Lower lobe of right lung (tissue), 2 donors: Measurements from ENCODE around the gene TMEM131L. TPM values are rescaled to one million over a fixed set of nuclear protein-coding genes. Genes with fewer than 3 reads are reported as not detected.

Experiments
- ATAC-seq, 2 donors: fragments of 200-7000 bp; cut with Tn5 transposase; one replicate each; pipeline ENCODE4 v1.9.1; 2020 to 2022; ENCODE audit warnings: mild to moderate bottlenecking in 2 of 2, moderate library complexity in 2 of 2
- DNase-seq: peaks from one replicate; pipeline ENCODE4 v3.0.0-alpha.2; 2020
- H3K27ac ChIP-seq: fragments of 200-600 bp; one replicate; pipeline ENCODE4 v1.8.0; 2022
- H3K27me3 ChIP-seq: fragments of 200-600 bp; one replicate; pipeline ENCODE4 v1.8.0; 2022; ENCODE audit warnings: low read depth
- H3K36me3 ChIP-seq: fragments of 200-600 bp; one replicate; pipeline ENCODE4 v1.8.0; 2022; ENCODE audit warnings: mild to moderate bottlenecking
- H3K4me1 ChIP-seq: fragments of 200-600 bp; one replicate; pipeline ENCODE4 v1.8.0; 2022
- H3K4me3 ChIP-seq: fragments of 200-600 bp; one replicate; pipeline ENCODE4 v1.8.0; 2022; ENCODE audit warnings: mild to moderate bottlenecking
- H3K9me3 ChIP-seq: fragments of 200-600 bp; one replicate; pipeline ENCODE4 v1.8.0; 2022
- intact Hi-C: fragments of 100-400 bp; cut with DNase I; formaldehyde crosslinking; loops from one replicate; pipeline ENCODE4 v1.11.0; 2022
- total RNA-seq: library from RNA; stranded (reverse); fragmentation: NEBNext Ultra II Directional; extraction: Animal tissue kit (Norgen Biotek cat#: 25700); gene quantifications from one replicate; pipeline ENCODE4 v1.2.1, GENCODE V29; 2021
- TF ChIP-seq, protein P1 (sequence below): fragments of 200-600 bp; IDR thresholded peaks from one replicate; pipeline ENCODE4 v1.8.0; 2022; ENCODE audit warnings: antibody characterized with exemption, mild to moderate bottlenecking
- donor health status: DM: no; HTN: yes; CAD: no; lungs with severe emphysema.

The TMEM131L gene
- total RNA-seq, 1 donor from 2014 or later, result 21.7 TPM

DNA sequence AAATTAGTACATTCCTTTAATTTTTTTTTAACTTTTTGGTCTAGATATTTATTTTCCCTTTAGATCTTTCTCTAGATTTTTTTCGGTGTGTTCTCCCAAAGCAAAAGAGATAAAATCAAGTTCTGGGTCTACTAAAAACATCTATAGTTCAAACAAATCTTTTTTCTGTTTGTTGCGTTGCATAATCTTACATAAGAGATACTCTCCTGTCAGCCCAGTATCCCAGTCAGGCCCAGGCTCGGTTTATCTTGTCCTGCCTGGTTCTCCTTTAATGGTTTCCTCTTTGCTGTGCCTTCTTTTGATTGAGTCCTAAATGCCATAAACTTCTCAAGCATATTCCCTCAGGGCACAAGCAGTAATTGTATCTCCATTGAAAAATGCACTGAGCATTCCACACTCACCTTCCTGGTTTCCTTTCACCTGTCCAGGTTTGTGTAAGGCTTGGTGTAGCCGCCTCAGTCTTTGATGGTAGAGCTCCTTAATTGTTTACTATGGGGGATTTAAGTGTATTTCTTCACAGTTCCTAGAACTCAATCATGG lies 104.9 kb downstream of the TMEM131L start:
- no peaks in the 10 kb centered on the region for H3K36me3 ChIP-seq
- TF ChIP-seq, protein P1, sequence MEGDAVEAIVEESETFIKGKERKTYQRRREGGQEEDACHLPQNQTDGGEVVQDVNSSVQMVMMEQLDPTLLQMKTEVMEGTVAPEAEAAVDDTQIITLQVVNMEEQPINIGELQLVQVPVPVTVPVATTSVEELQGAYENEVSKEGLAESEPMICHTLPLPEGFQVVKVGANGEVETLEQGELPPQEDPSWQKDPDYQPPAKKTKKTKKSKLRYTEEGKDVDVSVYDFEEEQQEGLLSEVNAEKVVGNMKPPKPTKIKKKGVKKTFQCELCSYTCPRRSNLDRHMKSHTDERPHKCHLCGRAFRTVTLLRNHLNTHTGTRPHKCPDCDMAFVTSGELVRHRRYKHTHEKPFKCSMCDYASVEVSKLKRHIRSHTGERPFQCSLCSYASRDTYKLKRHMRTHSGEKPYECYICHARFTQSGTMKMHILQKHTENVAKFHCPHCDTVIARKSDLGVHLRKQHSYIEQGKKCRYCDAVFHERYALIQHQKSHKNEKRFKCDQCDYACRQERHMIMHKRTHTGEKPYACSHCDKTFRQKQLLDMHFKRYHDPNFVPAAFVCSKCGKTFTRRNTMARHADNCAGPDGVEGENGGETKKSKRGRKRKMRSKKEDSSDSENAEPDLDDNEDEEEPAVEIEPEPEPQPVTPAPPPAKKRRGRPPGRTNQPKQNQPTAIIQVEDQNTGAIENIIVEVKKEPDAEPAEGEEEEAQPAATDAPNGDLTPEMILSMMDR, result no peak
- DNase-seq, result no peak
- intact Hi-C loops, result loop anchor here (10.0 kb wide), 1 partner anchor 226 kb away; the partner anchor contains the start of gene MND1
- H3K27me3 ChIP-seq, result no peaks in the 10 kb centered on the region
- no peak overlapping the region for H3K27ac ChIP-seq
- peaks cover 18% of the 10 kb centered on the region for H3K4me1 ChIP-seq
- H3K9me3 ChIP-seq, result no peaks in the 10 kb centered on the region
- ATAC-seq, result no peak
- H3K4me3 ChIP-seq, result no peak overlapping the region

DNA sequence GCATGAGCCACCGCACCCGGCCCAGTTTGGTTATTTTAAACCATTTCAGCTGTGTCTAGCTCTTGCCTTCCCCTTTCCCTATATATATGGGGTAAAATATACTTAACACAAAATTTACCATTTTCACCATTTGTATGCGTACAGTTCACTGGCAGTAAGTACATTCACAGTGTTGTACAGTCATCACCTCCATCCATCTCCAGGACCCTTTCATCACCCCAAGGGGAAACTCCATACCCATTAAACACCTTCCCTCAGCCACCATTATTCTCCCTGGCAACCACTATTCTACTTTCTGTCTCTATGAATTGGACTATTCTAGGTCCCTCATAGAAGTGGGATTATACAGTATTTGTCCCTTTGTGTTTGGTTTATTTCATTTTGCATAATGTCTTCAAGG lies 106.4 kb downstream of the TMEM131L start:
- TF ChIP-seq, protein P1, result no peak
- H3K4me1 ChIP-seq, result peaks cover 20% of the 10 kb centered on the region
- H3K27me3 ChIP-seq, result no peaks in the 10 kb centered on the region
- no peak overlapping the region for H3K27ac ChIP-seq
- DNase-seq (no peak), ATAC-seq (no peak)
- H3K4me3 ChIP-seq, result no peak overlapping the region
- intact Hi-C loops, result loop anchor here (10.0 kb wide), 1 partner anchor 228 kb away; the partner anchor contains the start of gene MND1
- no peaks in the 10 kb centered on the region for H3K9me3 ChIP-seq
- no peaks in the 10 kb centered on the region for H3K36me3 ChIP-seq

DNA sequence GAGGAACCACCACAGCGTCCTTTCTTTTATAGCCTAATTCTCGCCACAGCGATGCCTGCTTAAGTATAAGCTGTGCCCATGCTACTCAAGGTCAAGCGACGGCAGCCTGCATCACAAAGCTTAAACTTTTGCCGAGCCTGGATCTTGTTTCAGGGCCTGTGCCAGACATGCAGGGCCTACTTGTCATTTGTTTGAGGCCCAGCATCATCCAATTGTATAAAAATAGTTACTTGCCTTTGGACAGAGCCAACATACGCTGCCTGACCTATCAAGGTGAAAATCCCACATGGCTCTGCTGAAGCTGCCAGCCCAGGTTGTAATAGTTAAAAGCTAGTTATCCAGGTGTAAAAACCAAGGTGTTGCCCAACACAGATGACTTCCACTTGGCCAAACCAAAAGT lies 107.1 kb downstream of the TMEM131L start:
- TF ChIP-seq, protein P1, result no peak
- no peak overlapping the region for H3K27ac ChIP-seq

DNA sequence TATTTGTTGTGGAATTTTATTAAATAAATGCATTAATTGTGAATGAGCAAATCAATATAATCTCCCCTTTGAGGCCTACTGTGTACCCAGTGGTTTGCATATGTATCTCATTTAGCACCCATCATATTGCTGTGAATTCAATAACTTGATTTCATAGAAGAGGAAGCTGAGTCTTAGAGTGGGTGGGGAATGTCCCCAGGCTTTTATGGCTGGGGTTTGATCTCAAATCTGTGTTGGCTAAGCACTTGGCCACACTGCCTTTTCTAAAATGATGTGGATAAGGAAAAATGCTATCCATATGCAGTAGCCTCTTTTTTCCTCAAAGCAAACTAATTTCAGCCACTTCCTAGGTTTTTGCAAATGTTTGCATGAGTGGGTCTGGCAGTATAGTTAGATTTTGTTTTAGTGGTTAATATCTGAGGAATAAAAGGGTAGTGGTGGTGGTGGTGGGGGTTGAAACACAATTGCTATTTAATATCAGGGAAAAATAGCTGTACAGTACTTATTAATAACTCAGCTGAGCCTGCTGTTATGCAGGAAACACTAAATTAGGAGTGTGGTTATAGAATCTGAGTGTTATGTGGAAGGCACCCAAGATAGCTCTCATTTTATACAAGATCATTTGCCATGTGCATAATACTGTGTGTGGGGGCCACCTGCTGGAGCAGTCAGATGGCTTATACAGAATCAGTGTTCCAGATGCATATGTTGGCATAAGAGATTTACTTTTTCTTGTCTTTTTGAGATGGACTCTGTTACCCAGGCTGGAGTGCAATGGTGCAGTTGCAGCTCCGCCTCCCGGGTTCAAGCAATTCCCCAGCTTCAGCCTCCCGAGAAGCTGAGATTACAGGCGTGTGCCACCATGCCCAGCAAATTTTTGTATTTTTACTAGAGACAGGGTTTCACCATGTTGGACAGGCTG lies 108.0 kb downstream of the TMEM131L start:
- DNase-seq, result peak; percentile 63
- Histone ChIP-seq H3K4me3 (no peak overlapping the region), H3K27me3 (no peaks in the 10 kb centered on the region), H3K4me1 (peaks cover 20% of the 10 kb centered on the region), H3K36me3 (no peaks in the 10 kb centered on the region), H3K9me3 (no peaks in the 10 kb centered on the region), H3K27ac (no peak overlapping the region)
- TF ChIP-seq, protein P1, result peak; percentile 65
- peak; percentile 87 to 88 for ATAC-seq
- intact Hi-C loops, result loop anchor here (10.0 kb wide), 1 partner anchor 229 kb away; the partner anchor contains the start of gene MND1

More for the DNA sequence above, 107.1 kb downstream of the TMEM131L start:
- DNase-seq, result no peak
- intact Hi-C loops, result loop anchor here (10.0 kb wide), 1 partner anchor 228 kb away; the partner anchor contains the start of gene MND1
- Histone ChIP-seq H3K4me1 (peaks cover 20% of the 10 kb centered on the region), H3K9me3 (no peaks in the 10 kb centered on the region), H3K4me3 (no peak overlapping the region), H3K27me3 (no peaks in the 10 kb centered on the region), H3K36me3 (no peaks in the 10 kb centered on the region)
- no peak for ATAC-seq

DNA sequence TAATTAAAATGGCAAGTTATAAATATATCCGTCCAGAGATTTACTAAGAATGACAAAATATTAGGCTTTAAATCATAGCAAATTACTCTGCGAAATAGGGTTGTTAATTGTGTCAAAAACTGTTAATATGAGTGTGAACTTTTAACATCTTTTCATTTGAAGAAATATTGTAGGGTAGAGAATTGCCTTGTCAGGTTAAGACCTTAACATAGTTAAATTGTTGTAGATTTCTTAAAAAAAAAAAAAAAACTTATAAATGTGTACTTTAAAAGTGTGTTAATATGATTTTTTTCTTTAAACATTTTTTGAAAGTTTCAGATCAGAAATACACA lies 110.2 kb downstream of the TMEM131L start:
- no peaks in the 10 kb centered on the region for H3K27me3 ChIP-seq
- DNase-seq (no peak), ATAC-seq (no peak)
- no peak overlapping the region for H3K4me3 ChIP-seq
- TF ChIP-seq, protein P1, result no peak
- no peaks in the 10 kb centered on the region for H3K9me3 ChIP-seq
- peaks cover 20% of the 10 kb centered on the region for H3K4me1 ChIP-seq
- peaks cover 4% of the 10 kb centered on the region for H3K36me3 ChIP-seq
- intact Hi-C loops, result loop anchor here (10.0 kb wide), 1 partner anchor 232 kb away; the partner anchor contains the start of gene MND1
- H3K27ac ChIP-seq, result no peak overlapping the region
